Measurements from ENCODE around the gene LTBR.

The LTBR gene

DNA sequence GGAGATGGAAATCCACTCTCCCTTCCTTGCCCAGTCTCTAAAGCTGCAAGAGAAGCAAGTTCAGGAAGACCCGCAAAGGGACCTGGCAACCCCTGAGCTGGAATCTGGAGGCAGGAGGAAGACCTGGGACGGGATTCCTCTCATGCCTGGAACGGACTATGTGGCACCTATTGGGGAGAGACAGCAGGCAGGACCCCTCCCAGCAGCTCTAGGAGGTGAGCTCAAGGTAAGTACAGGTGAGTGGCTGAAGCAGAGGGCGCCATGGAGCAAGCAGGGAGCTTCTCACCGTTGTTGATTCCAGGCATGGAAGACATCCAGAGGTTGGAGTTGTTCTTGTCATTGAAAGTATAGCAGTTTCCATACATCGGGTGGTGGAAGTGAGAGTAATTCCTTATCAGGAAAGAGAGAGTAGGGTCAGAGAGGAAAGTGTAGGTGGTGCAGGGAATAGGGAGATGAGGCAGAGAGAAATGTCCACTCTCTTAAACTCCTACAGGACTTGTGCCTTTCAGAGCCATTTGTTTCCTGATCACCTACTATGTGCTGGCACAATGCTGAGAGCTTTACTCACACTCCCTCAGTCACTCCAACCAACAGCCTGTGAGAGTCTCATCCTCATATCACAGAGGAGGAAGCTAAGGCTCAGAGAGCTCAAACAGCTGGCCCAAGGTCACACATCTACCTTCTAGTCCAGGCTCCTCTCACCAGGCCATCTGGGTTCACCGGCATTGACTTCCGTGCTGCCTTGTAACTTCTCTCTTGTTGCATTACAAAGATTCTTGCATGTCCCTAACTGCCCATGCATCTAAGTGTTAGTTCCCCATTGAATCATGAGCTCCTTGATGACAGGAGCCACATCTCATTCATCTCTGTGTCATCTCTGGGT lies 28.2 kb upstream of the LTBR start:
- no peak for TF ChIP-seq CTCF (conservative IDR thresholded peaks at IDR 0.05; ENCODE audit: control insufficient read depth, insufficient read depth, low read depth, low read length)
- H3K4me3 ChIP-seq (ENCODE audit: control insufficient read depth, low read depth, low read length), result no peak overlapping the region
- DNase-seq (ENCODE audit: low read depth), result no peak

GRCh38 chr12:6356374-6356820 lies 27.6 kb upstream of the LTBR start:
- no peak for TF ChIP-seq CTCF (conservative IDR thresholded peaks at IDR 0.05; ENCODE audit: control insufficient read depth, insufficient read depth, low read depth, low read length)
- DNase-seq (ENCODE audit: low read depth), result no peak
- no peak overlapping the region for H3K4me3 ChIP-seq (ENCODE audit: control insufficient read depth, low read depth, low read length)

GRCh38 chr12:6358881-6359280 lies 25.1 kb upstream of the LTBR start:
- no peak overlapping the region for H3K4me3 ChIP-seq (ENCODE audit: control insufficient read depth, low read depth, low read length)
- TF ChIP-seq CTCF (conservative IDR thresholded peaks at IDR 0.05; ENCODE audit: control insufficient read depth, insufficient read depth, low read depth, low read length), result no peak
- no peak for DNase-seq (ENCODE audit: low read depth)

DNA sequence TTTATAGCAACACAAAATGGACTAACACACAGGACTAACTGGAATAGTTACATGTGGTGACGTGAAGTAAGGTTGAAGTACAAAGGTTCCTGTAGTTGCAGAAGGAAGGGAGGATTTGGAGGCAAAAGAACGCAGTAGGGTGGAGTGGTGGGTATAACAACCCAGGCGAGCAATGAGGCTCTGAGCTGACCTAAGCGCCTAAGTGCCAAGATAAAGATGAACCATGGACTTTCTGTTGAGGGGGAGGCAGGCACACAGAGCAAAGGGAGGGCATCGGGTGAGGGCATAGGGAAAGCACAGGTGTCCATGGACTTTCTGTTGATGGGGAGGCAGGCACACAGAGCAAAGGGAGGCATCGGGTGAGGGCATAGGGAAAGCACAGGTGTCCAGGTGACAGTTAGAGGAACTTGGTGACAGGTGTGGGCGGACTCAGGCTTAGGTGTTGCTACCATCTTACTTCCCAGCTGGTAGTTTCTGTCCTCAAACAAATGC lies 23.8 kb upstream of the LTBR start:
- H3K4me3 ChIP-seq (ENCODE audit: control insufficient read depth, low read depth, low read length), result no peak overlapping the region
- no peak for TF ChIP-seq CTCF (conservative IDR thresholded peaks at IDR 0.05; ENCODE audit: control insufficient read depth, insufficient read depth, low read depth, low read length)
- DNase-seq (ENCODE audit: low read depth), result no peak

GRCh38 chr12:6360578-6361490 lies 23.1 kb upstream of the LTBR start:
- TF ChIP-seq CTCF (conservative IDR thresholded peaks at IDR 0.05; ENCODE audit: control insufficient read depth, insufficient read depth, low read depth, low read length), result no peak
- H3K4me3 ChIP-seq (ENCODE audit: control insufficient read depth, low read depth, low read length), result no peak overlapping the region
- no peak for DNase-seq (ENCODE audit: low read depth)

GRCh38 chr12:6361834-6362233 lies 22.1 kb upstream of the LTBR start:
- H3K4me3 ChIP-seq (ENCODE audit: control insufficient read depth, low read depth, low read length), result no peak overlapping the region
- no peak for DNase-seq (ENCODE audit: low read depth)
- TF ChIP-seq CTCF (conservative IDR thresholded peaks at IDR 0.05; ENCODE audit: control insufficient read depth, insufficient read depth, low read depth, low read length), result no peak

Measured in fibroblast of mammary gland (primary cell).